H9 (cell line): Measurements from ENCODE around the gene UNC119. TPM values are rescaled to one million over a fixed set of nuclear protein-coding genes. Genes with fewer than 3 reads are reported as not detected.

ENCODE experiments used
- DNase-seq: peaks from one replicate; pipeline ENCODE4 v3.0.0-alpha.2; 2017
- H2AFZ ChIP-seq: one replicate; pipeline ENCODE4 v1.6.1; 2013; ENCODE audit warnings: mild to moderate bottlenecking, low read length, control low read depth, moderate library complexity
- H2AK5ac ChIP-seq: 2 replicates; pipeline ENCODE4 v1.6.1; 2013; ENCODE audit warnings: low read length, control low read depth, mixed read lengths; ENCODE audit not compliant: insufficient read length
- H2BK120ac ChIP-seq: one replicate; pipeline ENCODE4 v1.6.1; 2013; ENCODE audit warnings: low read depth, mild to moderate bottlenecking, low read length, control low read depth, inconsistent platforms; ENCODE audit not compliant: poor library complexity, severe bottlenecking
- H2BK12ac ChIP-seq: 2 replicates; pipeline ENCODE4 v1.6.1; 2013; ENCODE audit warnings: low read length, control low read depth, mixed read lengths, low read depth; ENCODE audit not compliant: insufficient read length
- H2BK15ac ChIP-seq: 2 replicates; pipeline ENCODE4 v1.6.1; 2013; ENCODE audit warnings: low read depth, low read length, control low read depth
- H2BK20ac ChIP-seq: one replicate; pipeline ENCODE4 v1.6.1; 2013; ENCODE audit warnings: low read depth, mild to moderate bottlenecking, low read length, control low read depth, inconsistent platforms; ENCODE audit not compliant: poor library complexity, severe bottlenecking
- H2BK5ac ChIP-seq: 2 replicates; pipeline ENCODE4 v1.6.1; 2013; ENCODE audit warnings: low read length, control low read depth, mixed read lengths; ENCODE audit not compliant: insufficient read length
- H3K14ac ChIP-seq: 2 replicates; pipeline ENCODE4 v1.6.1; 2013; ENCODE audit warnings: low read length, control low read depth; ENCODE audit not compliant: insufficient read depth
- H3K18ac ChIP-seq: 2 replicates; pipeline ENCODE4 v1.6.1; 2013; ENCODE audit warnings: low read depth, mild to moderate bottlenecking, mixed read lengths, low read length, control low read depth; ENCODE audit not compliant: insufficient read length
- H3K23ac ChIP-seq: 2 replicates; pipeline ENCODE4 v1.6.1; 2013; ENCODE audit warnings: low read length, control low read depth, mixed read lengths, low read depth; ENCODE audit not compliant: insufficient read length
- H3K23me2 ChIP-seq: 2 replicates; pipeline ENCODE4 v1.6.1; 2013; ENCODE audit warnings: low read depth, mild to moderate bottlenecking, mixed read lengths, low read length, control low read depth; ENCODE audit not compliant: insufficient read length, poor library complexity, severe bottlenecking
- H3K27ac ChIP-seq: 2 replicates; pipeline ENCODE4 v1.5.1; 2013; ENCODE audit warnings: low read length, control low read depth, mixed read lengths, low read depth; ENCODE audit not compliant: insufficient read length
- H3K27me3 ChIP-seq: 2 replicates; pipeline ENCODE4 v1.6.1; 2013; ENCODE audit warnings: low read length, control low read depth, inconsistent platforms; ENCODE audit not compliant: insufficient read depth
- H3K4ac ChIP-seq: 2 replicates; pipeline ENCODE4 v1.6.1; 2013; ENCODE audit warnings: low read depth, mild to moderate bottlenecking, control low read depth, inconsistent platforms, low read length, moderate library complexity
- H3K4me1 ChIP-seq: 2 replicates; pipeline ENCODE4 v1.6.1; 2013; ENCODE audit warnings: low read length, control low read depth, inconsistent platforms; ENCODE audit not compliant: insufficient read depth
- H3K4me2 ChIP-seq: 2 replicates; pipeline ENCODE4 v1.6.1; 2013; ENCODE audit warnings: low read length, control low read depth, mixed read lengths; ENCODE audit not compliant: insufficient read length, insufficient read depth
- H3K56ac ChIP-seq: 2 replicates; pipeline ENCODE4 v1.6.1; 2013; ENCODE audit warnings: low read depth, mild to moderate bottlenecking, mixed read lengths, low read length, control low read depth; ENCODE audit not compliant: insufficient read length
- H3K79me1 ChIP-seq: 2 replicates; pipeline ENCODE4 v1.6.1; 2013; ENCODE audit warnings: low read depth, mild to moderate bottlenecking, moderate library complexity, low read length, control low read depth, inconsistent platforms; ENCODE audit not compliant: insufficient read depth, poor library complexity, severe bottlenecking
- H3K79me2 ChIP-seq: 2 replicates; pipeline ENCODE4 v1.6.1; 2013; ENCODE audit warnings: low read length, control low read depth, inconsistent platforms; ENCODE audit not compliant: insufficient read depth
- H3K9ac ChIP-seq: 2 replicates; pipeline ENCODE4 v1.6.1; 2013; ENCODE audit warnings: low read length, control low read depth, mixed read lengths; ENCODE audit not compliant: insufficient read length; ENCODE audit errors: extremely low read depth
- H3K9me3 ChIP-seq: one replicate; pipeline ENCODE4 v1.6.1; 2013; ENCODE audit warnings: low read depth, low read length, inconsistent platforms; ENCODE audit not compliant: control insufficient read depth
- H3T11ph ChIP-seq: one replicate; pipeline ENCODE4 v1.6.1; 2013; ENCODE audit warnings: mild to moderate bottlenecking, low read length, control low read depth, inconsistent platforms
- H4K20me1 ChIP-seq: one replicate; pipeline ENCODE4 v1.6.1; 2013; ENCODE audit not compliant: control insufficient read depth, insufficient read length, insufficient read depth
- H4K5ac ChIP-seq: 2 replicates; pipeline ENCODE4 v1.6.1; 2013; ENCODE audit warnings: low read depth, mild to moderate bottlenecking, mixed read lengths, low read length, control low read depth; ENCODE audit not compliant: insufficient read length
- H4K8ac ChIP-seq: replicated peaks from 2 replicates; pipeline ENCODE4 v1.6.1; 2013; ENCODE audit warnings: low read length, control low read depth, mixed read lengths, low read depth; ENCODE audit not compliant: insufficient read length
- H4K91ac ChIP-seq: 2 replicates; pipeline ENCODE4 v1.6.1; 2013; ENCODE audit warnings: low read depth, mild to moderate bottlenecking, moderate library complexity, mixed read lengths, low read length, control low read depth; ENCODE audit not compliant: insufficient read length
- H3K27ac Mint-ChIP-seq, 3 experiments: 2 replicates in 2 of 3; 3 replicates in 1 of 3; pipeline ENCODE4 v1.8.0; 2020 to 2021; ENCODE audit warnings: mixed read lengths in 3 of 3, mild to moderate bottlenecking in 1 of 3, moderate library complexity in 1 of 3
- H3K27me3 Mint-ChIP-seq: 2 replicates; pipeline ENCODE4 v1.8.0; 2021; ENCODE audit warnings: low read depth, mild to moderate bottlenecking, moderate library complexity, mixed read lengths
- H3K36me3 Mint-ChIP-seq, 3 experiments: 2 replicates in 2 of 3; 3 replicates in 1 of 3; pipeline ENCODE4 v1.8.0; 2020 to 2021; ENCODE audit warnings: low read depth in 3 of 3, mixed read lengths in 3 of 3; ENCODE audit not compliant: insufficient read depth in 1 of 3
- H3K4me1 Mint-ChIP-seq, 2 experiments: 2 replicates each; pipeline ENCODE4 v1.8.0; 2020; ENCODE audit warnings: mixed read lengths in 2 of 2
- H3K4me3 Mint-ChIP-seq, 2 experiments: 2 replicates in 1 of 2; 3 replicates in 1 of 2; pipeline ENCODE4 v1.8.0; 2020 to 2021; ENCODE audit warnings: mild to moderate bottlenecking in 2 of 2, mixed read lengths in 2 of 2, moderate library complexity in 1 of 2
- H3K9me3 Mint-ChIP-seq, 2 experiments: 2 replicates in 1 of 2; 3 replicates in 1 of 2; pipeline ENCODE4 v1.8.0; 2020; ENCODE audit warnings: mild to moderate bottlenecking in 2 of 2, mixed read lengths in 2 of 2, moderate library complexity in 1 of 2
- WGBS: extraction: QIAGEN DNeasy Blood & Tissue Kit; methylation state at CpG from one replicate; pipeline ENCODE4 v1.1.7; 2013; ENCODE audit warnings: missing lambda C conversion rate, low lambda C conversion rate, mixed read lengths; ENCODE audit not compliant: insufficient read length; ENCODE audit errors: extremely low coverage; 5-methylcytosine and 5-hydroxymethylcytosine counted together
- total RNA-seq: library from RNA; stranded (reverse); gene quantifications from 2 replicates; pipeline ENCODE4 v1.2.1, GENCODE V29; 2021
- TF ChIP-seq, protein P1 (sequence below): fragments of 200-600 bp; sonication (generic); conservative IDR thresholded peaks from 3 replicates; pipeline ENCODE4 v1.8.0; 2021; ENCODE audit warnings: antibody characterized with exemption, mild to moderate bottlenecking

UNC119 gene
- total RNA-seq, 1 experiment from 2014 or later = 36.9 TPM

DNA sequence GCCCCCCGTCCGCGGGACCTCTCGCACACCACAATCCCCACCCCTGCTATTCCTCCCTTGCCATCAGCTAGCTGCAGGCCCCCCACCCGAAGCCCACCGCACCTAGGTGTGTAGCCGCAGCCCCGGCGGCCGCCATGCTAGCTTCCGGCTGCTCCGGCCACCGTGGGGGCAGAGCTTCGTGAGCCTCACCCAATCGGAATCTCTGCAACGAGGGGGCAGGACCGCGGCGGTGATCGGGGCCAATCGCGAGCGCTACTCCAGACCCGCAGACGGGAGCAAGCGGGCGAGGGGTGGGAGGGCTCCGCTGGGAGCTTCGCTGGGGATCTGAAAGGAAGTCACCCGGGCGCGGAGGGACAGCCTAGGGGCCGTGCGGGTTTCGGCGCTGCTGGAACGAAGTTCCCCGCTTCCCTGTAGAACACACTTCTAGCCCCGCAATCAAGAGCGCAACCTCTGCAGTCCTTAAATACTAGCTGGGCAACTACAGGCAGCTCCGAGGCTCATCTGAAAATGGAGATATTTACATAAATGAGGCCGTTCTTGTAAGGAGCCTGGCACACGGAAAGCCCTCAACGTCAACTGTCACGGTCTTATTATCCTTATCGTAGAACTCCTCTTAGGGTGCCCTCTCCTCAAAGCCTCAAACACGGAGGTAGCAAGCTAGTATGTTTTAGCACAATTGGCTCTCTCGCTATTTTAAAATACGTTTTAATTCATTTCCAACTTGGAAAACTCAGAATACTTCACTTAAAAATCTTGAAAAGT lies 19.1 kb upstream of the UNC119 start, which contains the start of gene PIGS:
Gene PIGS, minus strand, starts transcription at position 164 of the 762 bp plus-strand sequence. Its CDS starts 28 bp downstream, at position 136.
- no peak within 1 kb of the TSS for H2BK5ac ChIP-seq
- no peaks in the 10 kb centered on the region for H3K9me3 ChIP-seq
- no peak within 1 kb of the TSS; the same call in 1 of the 2 replicates for H3K14ac ChIP-seq
- Mint-ChIP-seq H3K36me3 (peaks cover 11 to 28% (median 24%) of the 10 kb centered on the region in 3 experiments; a peak in 6 of 7 replicates), H3K4me1 (peaks cover 19 to 32% of the 10 kb centered on the region in 2 experiments), H3K9me3 (no peaks in the 10 kb centered on the region), H3K4me3 (peak within 1 kb of the TSS; percentile 92 to 97), H3K27me3 (peaks cover 7% of the 10 kb centered on the region), H3K27ac (peak within 1 kb of the TSS in 2 of 3 experiments; percentile 20 to 95; a peak in 3 of 7 replicates)
- H2BK15ac ChIP-seq = no peak within 1 kb of the TSS
- H3T11ph ChIP-seq = no peak within 1 kb of the TSS
- no peak within 1 kb of the TSS for H2AK5ac ChIP-seq
- no peak within 1 kb of the TSS for H3K4ac ChIP-seq
- H3K9ac ChIP-seq = peak within 1 kb of the TSS; percentile 18
- DNase-seq = peak; percentile 99
- peak within 1 kb of the TSS; percentile 91 for H3K4me2 ChIP-seq
- no CpG with 5 or more reads among the region's 49 CpGs for WGBS
- no peaks in the 10 kb centered on the region for H3K27me3 ChIP-seq
- peaks cover 11% of the 10 kb centered on the region for H3K23me2 ChIP-seq
- no peak within 1 kb of the TSS for H3K27ac ChIP-seq
- no peaks in the 10 kb centered on the region for H3K79me2 ChIP-seq
- no peak within 1 kb of the TSS for H4K5ac ChIP-seq
- no peak within 1 kb of the TSS for H2BK12ac ChIP-seq
- H2BK20ac ChIP-seq = no peak within 1 kb of the TSS
- no peak within 1 kb of the TSS for H3K23ac ChIP-seq
- H3K4me1 ChIP-seq = no peaks in the 10 kb centered on the region
- H3K79me1 ChIP-seq = no peaks in the 10 kb centered on the region
- H3K56ac ChIP-seq = no peak within 1 kb of the TSS
- no peaks in the 10 kb centered on the region for H4K20me1 ChIP-seq
- no peak within 1 kb of the TSS for H4K91ac ChIP-seq
- peak within 1 kb of the TSS; percentile 71 for H2AFZ ChIP-seq
- no peak within 1 kb of the TSS for H4K8ac ChIP-seq
- TF ChIP-seq, protein P1, sequence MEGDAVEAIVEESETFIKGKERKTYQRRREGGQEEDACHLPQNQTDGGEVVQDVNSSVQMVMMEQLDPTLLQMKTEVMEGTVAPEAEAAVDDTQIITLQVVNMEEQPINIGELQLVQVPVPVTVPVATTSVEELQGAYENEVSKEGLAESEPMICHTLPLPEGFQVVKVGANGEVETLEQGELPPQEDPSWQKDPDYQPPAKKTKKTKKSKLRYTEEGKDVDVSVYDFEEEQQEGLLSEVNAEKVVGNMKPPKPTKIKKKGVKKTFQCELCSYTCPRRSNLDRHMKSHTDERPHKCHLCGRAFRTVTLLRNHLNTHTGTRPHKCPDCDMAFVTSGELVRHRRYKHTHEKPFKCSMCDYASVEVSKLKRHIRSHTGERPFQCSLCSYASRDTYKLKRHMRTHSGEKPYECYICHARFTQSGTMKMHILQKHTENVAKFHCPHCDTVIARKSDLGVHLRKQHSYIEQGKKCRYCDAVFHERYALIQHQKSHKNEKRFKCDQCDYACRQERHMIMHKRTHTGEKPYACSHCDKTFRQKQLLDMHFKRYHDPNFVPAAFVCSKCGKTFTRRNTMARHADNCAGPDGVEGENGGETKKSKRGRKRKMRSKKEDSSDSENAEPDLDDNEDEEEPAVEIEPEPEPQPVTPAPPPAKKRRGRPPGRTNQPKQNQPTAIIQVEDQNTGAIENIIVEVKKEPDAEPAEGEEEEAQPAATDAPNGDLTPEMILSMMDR = no peak
- no peak within 1 kb of the TSS for H3K18ac ChIP-seq
- H2BK120ac ChIP-seq = no peak within 1 kb of the TSS
